Activated CD4-positive, alpha-beta memory T cell treated with anti-CD3 and anti-CD28 coated beads, Interleukin-2, amount 10 ng/mL, durations not matched to agents 7 days and 5 days (primary cell): ENCODE results near the gene ABCC6. TPM values are rescaled to one million over a fixed set of nuclear protein-coding genes. Genes with fewer than 3 reads are reported as not detected.

Experiments used
- CTCF ChIA-PET: fragments of 350-600 bp; sonication (Branson Sonifier 250); formaldehyde crosslinking; loops from one replicate; lab custom pipeline; 2021; ENCODE audit warnings: antibody characterized with exemption, inconsistent platforms; lab: Charles Lee
- POLR2A ChIA-PET: fragments of 350-600 bp; sonication (Branson Sonifier 250); formaldehyde crosslinking; loops from one replicate; lab custom pipeline; 2021; ENCODE audit warnings: antibody characterized with exemption; lab: Charles Lee
- DNase-seq: peaks from one replicate; pipeline ENCODE4 v3.0.0-alpha.2; 2020
- H3K27ac Mint-ChIP-seq: one replicate; pipeline ENCODE4 v1.8.0; 2021; ENCODE audit warnings: mild to moderate bottlenecking, mixed read lengths
- H3K27me3 Mint-ChIP-seq: one replicate; pipeline ENCODE4 v1.8.0; 2021; ENCODE audit warnings: mixed read lengths
- H3K36me3 Mint-ChIP-seq: one replicate; pipeline ENCODE4 v1.8.0; 2021; ENCODE audit warnings: low read depth, mixed read lengths
- H3K4me1 Mint-ChIP-seq: one replicate; pipeline ENCODE4 v1.8.0; 2021; ENCODE audit warnings: mixed read lengths
- H3K4me3 Mint-ChIP-seq: one replicate; pipeline ENCODE4 v1.8.0; 2021; ENCODE audit warnings: mild to moderate bottlenecking, mixed read lengths
- H3K9me3 Mint-ChIP-seq: one replicate; pipeline ENCODE4 v1.8.0; 2021; ENCODE audit warnings: mixed read lengths
- total RNA-seq, 2 experiments: library from RNA; stranded (reverse); gene quantifications; one replicate each; pipeline ENCODE4 v1.2.3, GENCODE V29; 2021

ABCC6 gene
- total RNA-seq, 2 experiments from 2014 or later, result 0.05 TPM; not detected in 1

- ChIA-PET POLR2A (interaction anchor here (1.2 kb wide), 1 partner anchor 38 kb away, joined by 3 read pairs; no protein-coding TSS in a partner anchor), CTCF (interaction anchor here (0.6 kb wide), 1 partner anchor 19 kb away, joined by 5 read pairs; no protein-coding TSS in a partner anchor)
- Mint-ChIP-seq H3K27me3 (no peaks in the 10 kb centered on the region), H3K36me3 (peaks cover 16% of the 10 kb centered on the region), H3K9me3 (no peaks in the 10 kb centered on the region), H3K4me3 (no peak overlapping the region), H3K4me1 (no peaks in the 10 kb centered on the region), H3K27ac (no peak overlapping the region)
- DNase-seq, result no peak
Observed at GRCh38 chr16:16147316-16147999, 75.8 kb downstream of the ABCC6 start.

DNA sequence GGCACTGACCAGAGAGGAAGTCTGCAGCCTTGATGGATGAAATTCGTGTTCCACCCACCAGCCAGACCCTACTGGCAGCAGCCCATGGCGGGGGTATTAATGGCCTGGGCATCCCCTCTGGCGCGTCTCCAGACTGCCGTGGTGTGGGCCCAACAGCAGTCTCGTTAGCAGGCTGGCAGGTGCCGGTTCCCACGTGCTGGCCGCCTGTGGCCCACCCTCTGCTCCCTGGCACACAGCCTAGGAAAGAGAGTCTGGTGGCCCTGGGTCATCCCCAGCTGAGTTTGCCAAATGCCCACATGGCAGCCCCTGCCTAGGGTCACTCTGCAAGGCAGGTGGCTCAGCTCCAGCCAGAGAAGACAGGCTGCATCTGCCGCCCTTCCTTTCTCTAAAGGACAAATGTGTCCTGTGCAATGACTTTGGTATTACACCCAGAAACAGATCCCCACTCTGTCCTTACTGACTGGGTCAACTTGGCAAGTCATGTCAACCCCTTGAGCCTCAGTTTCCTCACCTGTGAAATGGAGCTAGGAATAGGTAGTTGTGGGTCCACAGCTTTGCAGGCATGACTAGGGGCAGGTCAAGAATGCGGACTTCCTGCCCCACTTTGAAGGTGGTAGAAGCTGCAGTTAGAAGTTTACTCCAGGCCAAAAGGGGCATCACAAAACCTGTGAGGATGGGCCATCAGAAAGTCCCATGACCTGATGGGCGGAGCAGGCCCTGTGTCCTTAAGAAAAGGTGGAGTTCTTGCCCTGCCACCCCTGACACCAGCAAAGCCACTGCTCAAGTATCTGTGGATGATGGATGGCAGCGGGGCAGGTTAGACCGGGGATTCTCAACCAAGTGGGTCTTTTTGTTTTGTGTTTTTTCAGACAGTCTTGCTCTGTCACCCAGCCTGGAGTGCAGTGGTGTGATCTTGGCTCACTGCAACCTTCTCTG is 76.6 kb downstream of the ABCC6 start:
- H3K9me3 Mint-ChIP-seq, result no peaks in the 10 kb centered on the region

GRCh38 chr16:16145286-16145685 is 78.0 kb downstream of the ABCC6 start:
- CTCF ChIA-PET, result no interaction called here
- no peak overlapping the region for H3K27ac Mint-ChIP-seq
- peaks cover 1% of the 10 kb centered on the region for H3K4me1 Mint-ChIP-seq
- H3K27me3 Mint-ChIP-seq, result no peaks in the 10 kb centered on the region
- H3K36me3 Mint-ChIP-seq, result peaks cover 31% of the 10 kb centered on the region
- H3K4me3 Mint-ChIP-seq, result no peak overlapping the region
- no peak for DNase-seq
- H3K9me3 Mint-ChIP-seq, result no peaks in the 10 kb centered on the region
- POLR2A ChIA-PET, result no interaction called here

More for the DNA sequence above, 76.6 kb downstream of the ABCC6 start:
- Mint-ChIP-seq H3K27me3 (no peaks in the 10 kb centered on the region), H3K36me3 (peaks cover 19% of the 10 kb centered on the region), H3K27ac (no peak overlapping the region), H3K4me1 (no peaks in the 10 kb centered on the region), H3K4me3 (no peak overlapping the region)
- POLR2A ChIA-PET, result no interaction called here
- CTCF ChIA-PET, result interaction anchor here (0.6 kb wide), 1 partner anchor 19 kb away, joined by 5 read pairs; no protein-coding TSS in a partner anchor
- DNase-seq, result no peak

DNA sequence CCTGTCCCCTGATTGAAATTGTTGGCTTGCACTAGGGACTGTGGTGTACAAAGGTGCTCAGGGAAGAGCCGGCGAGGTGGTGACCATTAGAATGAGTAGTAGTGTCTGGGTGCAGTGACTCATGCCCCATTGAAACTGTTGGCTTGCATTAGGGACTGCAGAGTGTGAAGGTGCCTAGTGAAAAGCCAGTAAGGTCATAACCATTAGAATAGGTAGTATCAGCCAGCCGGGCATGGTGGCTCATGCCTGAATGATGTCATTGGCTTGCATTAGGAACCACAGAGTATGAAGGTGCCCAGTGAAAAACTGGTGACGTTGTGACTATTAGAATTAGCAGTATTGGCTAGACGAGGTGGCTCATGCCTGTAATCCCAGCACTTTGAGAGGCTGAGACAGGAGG is 78.9 kb downstream of the ABCC6 start:
- no peaks in the 10 kb centered on the region for H3K27me3 Mint-ChIP-seq
- H3K27ac Mint-ChIP-seq, result no peak overlapping the region
- ChIA-PET POLR2A (no interaction called here), CTCF (no interaction called here)
- H3K4me1 Mint-ChIP-seq, result peaks cover 1% of the 10 kb centered on the region
- H3K9me3 Mint-ChIP-seq, result no peaks in the 10 kb centered on the region
- H3K36me3 Mint-ChIP-seq, result peaks cover 38% of the 10 kb centered on the region
- H3K4me3 Mint-ChIP-seq, result no peak overlapping the region
- DNase-seq, result no peak

- peaks cover 40% of the 10 kb centered on the region for H3K36me3 Mint-ChIP-seq
- POLR2A ChIA-PET, result no interaction called here
Observed at GRCh38 chr16:16143931-16144330, 79.4 kb downstream of the ABCC6 start.

DNA sequence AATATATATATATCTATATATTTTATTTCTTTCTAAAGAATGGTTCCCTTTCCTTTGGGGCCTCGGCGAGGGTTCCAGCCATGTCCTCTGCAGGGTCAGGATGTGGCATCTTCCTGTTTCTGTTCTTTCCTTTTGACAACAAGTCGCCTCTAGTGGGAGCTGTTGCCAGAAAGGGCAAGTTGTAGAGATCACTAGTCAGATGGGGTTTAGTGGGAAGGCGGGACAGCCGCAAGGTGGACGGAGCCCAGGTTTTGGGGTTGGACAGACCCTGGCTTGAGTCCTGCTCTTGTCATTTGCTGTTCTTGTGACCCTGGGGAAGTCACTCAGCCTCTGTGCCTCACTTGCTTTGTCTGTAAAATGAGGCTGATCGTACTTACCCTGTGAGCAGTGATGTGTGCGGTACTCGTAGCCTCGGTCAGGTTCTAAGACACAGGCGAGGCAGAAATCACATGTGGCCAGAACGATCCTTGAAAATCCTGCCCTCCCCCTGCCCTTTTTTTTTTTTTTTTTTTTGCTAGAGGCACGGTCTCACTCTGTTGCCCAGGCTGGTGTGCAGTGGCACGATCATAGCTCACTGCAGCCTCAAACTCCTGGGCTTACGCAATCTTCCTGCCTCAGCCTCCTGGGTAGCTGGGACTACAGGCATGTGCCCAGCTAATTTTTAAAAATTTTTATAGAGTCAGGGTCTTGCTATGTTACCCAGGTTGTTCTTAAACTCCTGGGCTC is 80.1 kb downstream of the ABCC6 start:
- peak; percentile 26 for DNase-seq
- Mint-ChIP-seq H3K27ac (no peak overlapping the region), H3K27me3 (no peaks in the 10 kb centered on the region), H3K9me3 (no peaks in the 10 kb centered on the region), H3K36me3 (peaks cover 46% of the 10 kb centered on the region), H3K4me3 (no peak overlapping the region), H3K4me1 (peaks cover 1% of the 10 kb centered on the region)
- CTCF ChIA-PET, result interaction anchor here (1.0 kb wide), 1 partner anchor 15 kb away, joined by 3 read pairs; no protein-coding TSS in a partner anchor
- POLR2A ChIA-PET, result interaction anchor here (0.6 kb wide), 1 partner anchor 12 kb away, joined by 3 read pairs; no protein-coding TSS in a partner anchor

More at GRCh38 chr16:16143931-16144330, 79.4 kb downstream of the ABCC6 start:
- DNase-seq, result no peak
- Mint-ChIP-seq H3K27me3 (no peaks in the 10 kb centered on the region), H3K27ac (no peak overlapping the region), H3K9me3 (no peaks in the 10 kb centered on the region), H3K4me3 (no peak overlapping the region), H3K4me1 (peaks cover 1% of the 10 kb centered on the region)
- CTCF ChIA-PET, result no interaction called here

DNA sequence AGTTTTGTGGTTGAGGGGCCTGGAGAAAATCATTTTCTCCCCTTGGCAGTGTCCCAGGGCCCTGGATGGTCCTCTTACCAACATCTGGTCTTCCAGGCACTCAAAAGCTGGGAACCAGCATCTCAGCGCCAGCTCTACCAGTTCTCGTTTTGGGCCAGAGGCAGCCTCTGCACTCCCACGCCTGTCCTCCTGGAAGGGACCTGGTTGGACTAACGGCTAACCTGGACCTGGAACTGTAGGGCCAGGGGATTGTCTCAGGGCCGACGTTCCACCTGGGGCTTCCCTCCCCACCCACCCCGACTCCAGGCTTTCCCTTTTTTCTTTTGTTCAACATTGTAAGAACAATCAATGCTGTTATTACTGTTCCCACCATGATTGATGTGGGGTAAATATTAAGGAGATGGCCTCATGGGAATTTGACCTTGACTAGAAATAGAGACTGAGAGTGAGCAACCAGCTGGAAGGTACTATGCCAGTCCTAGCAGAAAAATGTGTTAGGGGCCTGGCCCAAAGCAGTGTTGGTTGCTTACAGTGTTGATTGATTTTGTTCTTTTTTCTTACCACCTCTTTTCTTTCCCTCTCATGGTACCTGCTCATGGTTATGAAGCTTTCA is 81.4 kb downstream of the ABCC6 start:
- CTCF ChIA-PET, result no interaction called here
- Mint-ChIP-seq H3K4me1 (peaks cover 1% of the 10 kb centered on the region), H3K27me3 (no peaks in the 10 kb centered on the region), H3K36me3 (peaks cover 48% of the 10 kb centered on the region), H3K4me3 (no peak overlapping the region), H3K9me3 (no peaks in the 10 kb centered on the region), H3K27ac (no peak overlapping the region)
- POLR2A ChIA-PET, result no interaction called here
- no peak for DNase-seq

- CTCF ChIA-PET, result no interaction called here
- Mint-ChIP-seq H3K36me3 (peaks cover 48% of the 10 kb centered on the region), H3K9me3 (no peaks in the 10 kb centered on the region), H3K4me1 (peaks cover 1% of the 10 kb centered on the region), H3K4me3 (no peak overlapping the region), H3K27me3 (no peaks in the 10 kb centered on the region), H3K27ac (no peak overlapping the region)
- POLR2A ChIA-PET, result no interaction called here
- DNase-seq, result no peak
Observed at GRCh38 chr16:16141141-16141540, 82.2 kb downstream of the ABCC6 start.

DNA sequence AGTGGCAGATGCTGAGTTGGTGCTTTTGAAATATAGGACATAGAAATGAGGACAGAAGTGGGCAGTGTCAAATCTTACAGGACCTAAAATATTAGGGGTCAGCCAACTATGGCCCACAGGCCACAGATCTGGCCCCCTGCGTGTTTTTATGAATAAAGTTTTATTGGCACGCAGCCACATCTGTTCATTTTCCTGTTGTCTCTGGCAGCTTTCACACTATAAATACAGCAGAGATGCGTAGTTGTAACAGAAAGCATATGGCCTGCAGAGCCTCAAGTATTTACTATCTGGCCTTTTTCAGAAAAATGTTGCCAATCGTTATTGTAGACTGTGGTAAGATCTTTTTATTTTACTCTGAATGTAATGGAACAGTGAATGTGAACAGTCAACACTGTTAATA is 82.8 kb downstream of the ABCC6 start:
- H3K4me1 Mint-ChIP-seq, result peaks cover 1% of the 10 kb centered on the region
- no peak for DNase-seq
- CTCF ChIA-PET, result no interaction called here
- POLR2A ChIA-PET, result no interaction called here
- H3K27me3 Mint-ChIP-seq, result no peaks in the 10 kb centered on the region
- H3K27ac Mint-ChIP-seq, result no peak overlapping the region
- H3K36me3 Mint-ChIP-seq, result peaks cover 47% of the 10 kb centered on the region
- no peak overlapping the region for H3K4me3 Mint-ChIP-seq
- H3K9me3 Mint-ChIP-seq, result no peaks in the 10 kb centered on the region

DNA sequence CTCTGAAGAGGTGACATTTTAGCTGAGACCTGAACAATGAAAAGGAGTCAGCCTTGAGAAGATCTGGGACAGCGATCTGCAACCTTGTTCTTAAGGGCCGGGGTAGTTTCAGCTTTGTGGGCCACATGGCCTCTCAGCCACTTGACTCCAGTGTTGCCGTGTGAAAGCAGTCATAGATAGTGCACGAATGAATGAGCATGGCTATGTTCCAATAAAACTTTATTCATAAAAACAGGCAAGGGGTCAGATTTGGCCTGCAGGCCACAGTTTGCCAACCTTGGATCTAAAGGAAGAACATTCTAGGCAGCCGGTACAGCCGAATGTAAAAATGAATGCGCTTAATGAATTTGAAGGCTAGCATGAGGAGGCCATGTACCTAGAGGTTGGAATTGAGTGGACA is 83.5 kb downstream of the ABCC6 start:
- no peaks in the 10 kb centered on the region for H3K9me3 Mint-ChIP-seq
- POLR2A ChIA-PET, result no interaction called here
- H3K27me3 Mint-ChIP-seq, result no peaks in the 10 kb centered on the region
- DNase-seq, result no peak
- no peak overlapping the region for H3K4me3 Mint-ChIP-seq
- H3K27ac Mint-ChIP-seq, result no peak overlapping the region
- CTCF ChIA-PET, result no interaction called here
- H3K4me1 Mint-ChIP-seq, result peaks cover 1% of the 10 kb centered on the region
- H3K36me3 Mint-ChIP-seq, result peaks cover 49% of the 10 kb centered on the region

- no peak overlapping the region for H3K4me3 Mint-ChIP-seq
- CTCF ChIA-PET, result interaction anchor here (0.7 kb wide), 1 partner anchor 1199 kb away, joined by 3 read pairs; no protein-coding TSS in a partner anchor
- peaks cover 48% of the 10 kb centered on the region for H3K36me3 Mint-ChIP-seq
Observed at GRCh38 chr16:16139061-16139460, 84.2 kb downstream of the ABCC6 start.

GRCh38 chr16:16138034-16138635 is 85.2 kb downstream of the ABCC6 start:
- no peak overlapping the region for H3K27ac Mint-ChIP-seq
- no peaks in the 10 kb centered on the region for H3K9me3 Mint-ChIP-seq

More at GRCh38 chr16:16139061-16139460, 84.2 kb downstream of the ABCC6 start:
- POLR2A ChIA-PET, result no interaction called here
- Mint-ChIP-seq H3K27me3 (no peaks in the 10 kb centered on the region), H3K4me1 (peaks cover 1% of the 10 kb centered on the region), H3K9me3 (no peaks in the 10 kb centered on the region), H3K27ac (no peak overlapping the region)
- DNase-seq, result no peak

More at GRCh38 chr16:16138034-16138635, 85.2 kb downstream of the ABCC6 start:
- no peak for DNase-seq
- H3K4me3 Mint-ChIP-seq, result no peak overlapping the region
- ChIA-PET POLR2A (no interaction called here), CTCF (interaction anchor here (1.4 kb wide), 1 partner anchor 10 kb away, joined by 4 read pairs; no protein-coding TSS in a partner anchor)
- H3K36me3 Mint-ChIP-seq, result peaks cover 51% of the 10 kb centered on the region
- peaks cover 1% of the 10 kb centered on the region for H3K4me1 Mint-ChIP-seq
- H3K27me3 Mint-ChIP-seq, result no peaks in the 10 kb centered on the region
